SH-SY5Y (cell line): ENCODE measurements around the gene INPP4A.

Experiments
- GATA2 ChIP-seq: IDR thresholded peaks from 2 replicates; pipeline ENCODE4 v1.6.1; 2011; ENCODE audit warnings: mild to moderate bottlenecking, low read depth, low read length
- GATA3 ChIP-seq: IDR thresholded peaks from 2 replicates; pipeline ENCODE4 v1.6.1; 2011; ENCODE audit warnings: low read depth, mild to moderate bottlenecking, low read length, moderate library complexity

GRCh38 chr2:98568161-98568956, 123.7 kb downstream of the INPP4A start:
- no peak for TF ChIP-seq GATA2
- no peak for TF ChIP-seq GATA3
